K562 (cell line): ENCODE results near the gene SAP30L. TPM values are rescaled to one million over a fixed set of nuclear protein-coding genes. Genes with fewer than 3 reads are reported as not detected.

Source experiments
- KAT2B ChIP-seq: IDR thresholded peaks from one replicate; pipeline ENCODE4 v1.6.1; 2012; ENCODE audit warnings: low read depth, mild to moderate bottlenecking, control low read depth, inconsistent platforms, low read length, moderate library complexity
- OTX1 ChIP-seq: fragments of 450-650 bp; formaldehyde crosslinking; IDR thresholded peaks from 2 replicates; pipeline ENCODE4 v1.4.0; 2022; ENCODE audit warnings: mild to moderate bottlenecking
- TAF7 ChIP-seq: fragments of 450-650 bp; IDR thresholded peaks from 2 replicates; pipeline ENCODE4 v1.6.1; 2016; ENCODE audit warnings: missing genetic modification characterization, missing compliant biosample characterization
- TBL1XR1 ChIP-seq, 2 experiments: IDR thresholded peaks; 2 replicates each; pipeline ENCODE4 v1.6.1; 2012; ENCODE audit warnings: improper control_type of control experiment in 2 of 2, low read length in 2 of 2, mild to moderate bottlenecking in 1 of 2
- ZNF766 ChIP-seq: fragments of 200-800 bp; sonication (Bioruptor generic); conservative IDR thresholded peaks from 2 replicates; pipeline ENCODE4 v1.6.1; 2016; ENCODE audit warnings: missing genetic modification characterization, missing compliant biosample characterization
- ZNF830 ChIP-seq: fragments of 250-450 bp; sonication (Bioruptor Pico); IDR thresholded peaks from 2 replicates; pipeline ENCODE4 v1.5.0; 2021; ENCODE audit warnings: mild to moderate bottlenecking
- polyA plus RNA-seq, 8 experiments: library from polyadenylated mRNA; depleted of rRNA in 4 of 8; stranded (reverse) in 5 of 8; unstranded in 3 of 8; fragments of >200 nt; fragmentation: Nextera tagmentation in 2 of 8; fragmentation: Illumina TruSeq in 1 of 8; extraction: Ambion mirVana in 2 of 8; extraction: Trizol in 1 of 8; gene quantifications; 2 replicates each; pipeline versions ENCODE4 v1.2.1 to v1.2.3, GENCODE V29; 2011 to 2014; ENCODE audit warnings: inconsistent platforms in 1 of 8, missing spikeins in 1 of 8
- total RNA-seq, 7 experiments: library from RNA; depleted of rRNA in 6 of 7; stranded (reverse); fragments of >200 nt in 6 of 7; fragmentation: Illumina TruSeq in 2 of 7; extraction: Trizol in 2 of 7; gene quantifications; 2 replicates each; pipeline versions ENCODE4 v1.2.1 to v1.2.3, GENCODE V29; 2011 to 2021; ENCODE audit warnings: low replicate concordance in 1 of 7
- TF ChIP-seq, protein P1 (sequence below), 2 experiments: fragments of 450-650 bp in 1 of 2; IDR thresholded peaks; 2 replicates each; pipeline ENCODE4 v1.6.1; 2011 to 2017; ENCODE audit warnings: low read depth in 2 of 2, antibody characterized with exemption in 1 of 2, borderline replicate concordance in 1 of 2, low read length in 1 of 2, mild to moderate bottlenecking in 1 of 2, mixed read lengths in 1 of 2; ENCODE audit not compliant: control insufficient read depth in 1 of 2
- TF ChIP-seq, protein P2 (sequence below): sonication (generic); formaldehyde crosslinking; IDR thresholded peaks from 2 replicates; pipeline ENCODE4 v1.4.0; 2020; ENCODE audit warnings: mild to moderate bottlenecking, missing genetic modification reagents

SAP30L gene
- total and polyA plus RNA-seq, 9 of the 15 experiments (the other 6 are each of a cell fraction or from before 2014, with no cell fraction given): 5.1 to 33.6 (median 28.1) TPM

DNA sequence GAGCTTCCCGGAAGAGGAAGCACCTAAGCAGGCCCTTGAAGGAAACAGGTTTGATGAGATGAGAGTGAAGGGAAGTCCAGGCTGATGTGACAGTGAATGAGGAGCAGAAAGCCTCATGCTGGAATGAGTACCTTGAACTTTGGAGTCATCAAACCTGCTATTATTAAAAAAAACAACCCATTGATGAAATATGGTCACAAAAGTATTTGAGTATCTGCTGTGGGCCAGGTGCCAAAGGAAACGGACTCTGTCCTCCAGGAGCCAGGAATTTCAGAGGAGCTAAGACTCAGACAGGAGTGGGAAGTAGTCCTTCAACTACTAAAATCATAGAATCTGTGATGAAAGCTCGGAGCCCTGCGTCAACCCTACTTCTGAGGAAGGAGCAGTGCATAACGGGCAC lies 20.4 kb downstream of the SAP30L start (continued):
- TF ChIP-seq, protein P1, sequence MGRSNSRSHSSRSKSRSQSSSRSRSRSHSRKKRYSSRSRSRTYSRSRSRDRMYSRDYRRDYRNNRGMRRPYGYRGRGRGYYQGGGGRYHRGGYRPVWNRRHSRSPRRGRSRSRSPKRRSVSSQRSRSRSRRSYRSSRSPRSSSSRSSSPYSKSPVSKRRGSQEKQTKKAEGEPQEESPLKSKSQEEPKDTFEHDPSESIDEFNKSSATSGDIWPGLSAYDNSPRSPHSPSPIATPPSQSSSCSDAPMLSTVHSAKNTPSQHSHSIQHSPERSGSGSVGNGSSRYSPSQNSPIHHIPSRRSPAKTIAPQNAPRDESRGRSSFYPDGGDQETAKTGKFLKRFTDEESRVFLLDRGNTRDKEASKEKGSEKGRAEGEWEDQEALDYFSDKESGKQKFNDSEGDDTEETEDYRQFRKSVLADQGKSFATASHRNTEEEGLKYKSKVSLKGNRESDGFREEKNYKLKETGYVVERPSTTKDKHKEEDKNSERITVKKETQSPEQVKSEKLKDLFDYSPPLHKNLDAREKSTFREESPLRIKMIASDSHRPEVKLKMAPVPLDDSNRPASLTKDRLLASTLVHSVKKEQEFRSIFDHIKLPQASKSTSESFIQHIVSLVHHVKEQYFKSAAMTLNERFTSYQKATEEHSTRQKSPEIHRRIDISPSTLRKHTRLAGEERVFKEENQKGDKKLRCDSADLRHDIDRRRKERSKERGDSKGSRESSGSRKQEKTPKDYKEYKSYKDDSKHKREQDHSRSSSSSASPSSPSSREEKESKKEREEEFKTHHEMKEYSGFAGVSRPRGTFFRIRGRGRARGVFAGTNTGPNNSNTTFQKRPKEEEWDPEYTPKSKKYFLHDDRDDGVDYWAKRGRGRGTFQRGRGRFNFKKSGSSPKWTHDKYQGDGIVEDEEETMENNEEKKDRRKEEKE (IDR thresholded peaks at IDR 0.05; ENCODE audit: borderline replicate concordance in 1 of 2, control insufficient read depth in 1 of 2, low read depth in 2 of 2, low read length in 1 of 2): no peak
- TF ChIP-seq ZNF766 (CRISPR knock-in tag): no peak
- TF ChIP-seq, protein P2, sequence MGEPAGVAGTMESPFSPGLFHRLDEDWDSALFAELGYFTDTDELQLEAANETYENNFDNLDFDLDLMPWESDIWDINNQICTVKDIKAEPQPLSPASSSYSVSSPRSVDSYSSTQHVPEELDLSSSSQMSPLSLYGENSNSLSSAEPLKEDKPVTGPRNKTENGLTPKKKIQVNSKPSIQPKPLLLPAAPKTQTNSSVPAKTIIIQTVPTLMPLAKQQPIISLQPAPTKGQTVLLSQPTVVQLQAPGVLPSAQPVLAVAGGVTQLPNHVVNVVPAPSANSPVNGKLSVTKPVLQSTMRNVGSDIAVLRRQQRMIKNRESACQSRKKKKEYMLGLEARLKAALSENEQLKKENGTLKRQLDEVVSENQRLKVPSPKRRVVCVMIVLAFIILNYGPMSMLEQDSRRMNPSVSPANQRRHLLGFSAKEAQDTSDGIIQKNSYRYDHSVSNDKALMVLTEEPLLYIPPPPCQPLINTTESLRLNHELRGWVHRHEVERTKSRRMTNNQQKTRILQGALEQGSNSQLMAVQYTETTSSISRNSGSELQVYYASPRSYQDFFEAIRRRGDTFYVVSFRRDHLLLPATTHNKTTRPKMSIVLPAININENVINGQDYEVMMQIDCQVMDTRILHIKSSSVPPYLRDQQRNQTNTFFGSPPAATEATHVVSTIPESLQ (CRISPR knock-in tag): no peak
- TF ChIP-seq ZNF830 (CRISPR knock-in tag): no peak
- TF ChIP-seq KAT2B: no peak
- TF ChIP-seq TBL1XR1 (IDR thresholded peaks at IDR 0.05; ENCODE audit: low read length in 2 of 2): no peak
- no peak for TF ChIP-seq TAF7 (tag)
- no peak for TF ChIP-seq OTX1
